Measurements from ENCODE around the gene MROH2A. TPM values are rescaled to one million over a fixed set of nuclear protein-coding genes. Genes with fewer than 3 reads are reported as not detected.

MROH2A gene
- total RNA-seq, 1 donor from 2014 or later, result not detected

- Mint-ChIP-seq H3K9me3 (ENCODE audit: low read depth) (peaks cover 5% of the 10 kb centered on the region), H3K4me3 (ENCODE audit: unreplicated experiment) (no peak overlapping the region), H3K4me1 (ENCODE audit: low read depth) (peaks cover 4% of the 10 kb centered on the region), H3K27ac (ENCODE audit: unreplicated experiment) (no peak overlapping the region), H3K27me3 (ENCODE audit: low read depth) (peaks cover 11% of the 10 kb centered on the region), H3K36me3 (ENCODE audit: low read depth) (peaks cover 2% of the 10 kb centered on the region)
- no peak for DNase-seq (ENCODE audit: low spot score)
- TF ChIP-seq CTCF (IDR thresholded peaks at IDR 0.05), result no peak
Observed at GRCh38 chr2:233798335-233799086, 20.4 kb downstream of the MROH2A start.

- Mint-ChIP-seq H3K27ac (ENCODE audit: unreplicated experiment) (no peak overlapping the region), H3K9me3 (ENCODE audit: low read depth) (peaks cover 5% of the 10 kb centered on the region), H3K27me3 (ENCODE audit: low read depth) (peaks cover 12% of the 10 kb centered on the region), H3K4me1 (ENCODE audit: low read depth) (peaks cover 4% of the 10 kb centered on the region), H3K4me3 (ENCODE audit: unreplicated experiment) (no peak overlapping the region), H3K36me3 (ENCODE audit: low read depth) (peaks cover 2% of the 10 kb centered on the region)
- no peak for DNase-seq (ENCODE audit: low spot score)
- no peak for TF ChIP-seq CTCF (IDR thresholded peaks at IDR 0.05)
Observed at GRCh38 chr2:233799087-233799665, 21.0 kb downstream of the MROH2A start.

DNA sequence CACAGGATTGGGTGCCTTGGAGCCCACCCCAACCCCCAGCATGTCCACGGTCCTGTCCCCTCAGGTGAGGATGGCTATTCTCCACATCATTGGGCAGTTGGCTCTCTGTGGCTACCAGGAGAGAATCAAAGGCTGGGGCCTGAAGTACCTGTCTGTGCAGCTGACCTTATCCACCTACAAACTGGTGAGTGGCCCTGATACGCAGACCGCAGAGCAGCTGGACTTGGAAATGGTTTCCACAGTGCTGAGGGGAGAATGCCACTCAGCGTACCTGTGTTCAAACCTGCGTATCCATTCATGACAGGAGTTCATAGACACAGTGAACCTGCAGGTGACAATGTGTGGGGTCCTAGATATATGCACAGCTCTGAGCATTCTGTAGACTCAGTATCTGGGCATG, 21.6 kb downstream of the MROH2A start:
- H3K4me3 Mint-ChIP-seq (ENCODE audit: unreplicated experiment), result no peak overlapping the region
- H3K27ac Mint-ChIP-seq (ENCODE audit: unreplicated experiment), result no peak overlapping the region
- peaks cover 4% of the 10 kb centered on the region for H3K4me1 Mint-ChIP-seq (ENCODE audit: low read depth)
- no peak for TF ChIP-seq CTCF (IDR thresholded peaks at IDR 0.05)
- peaks cover 5% of the 10 kb centered on the region for H3K9me3 Mint-ChIP-seq (ENCODE audit: low read depth)
- H3K27me3 Mint-ChIP-seq (ENCODE audit: low read depth), result peaks cover 17% of the 10 kb centered on the region
- DNase-seq (ENCODE audit: low spot score), result no peak
- H3K36me3 Mint-ChIP-seq (ENCODE audit: low read depth), result peaks cover 2% of the 10 kb centered on the region

GRCh38 chr2:233800208-233800607, 22.1 kb downstream of the MROH2A start:
- Mint-ChIP-seq H3K36me3 (ENCODE audit: low read depth) (peaks cover 2% of the 10 kb centered on the region), H3K4me1 (ENCODE audit: low read depth) (peaks cover 4% of the 10 kb centered on the region), H3K27ac (ENCODE audit: unreplicated experiment) (no peak overlapping the region), H3K27me3 (ENCODE audit: low read depth) (peaks cover 21% of the 10 kb centered on the region), H3K4me3 (ENCODE audit: unreplicated experiment) (no peak overlapping the region), H3K9me3 (ENCODE audit: low read depth) (peaks cover 5% of the 10 kb centered on the region)
- no peak for DNase-seq (ENCODE audit: low spot score)
- TF ChIP-seq CTCF (IDR thresholded peaks at IDR 0.05), result no peak

GRCh38 chr2:233801357-233802131, 23.4 kb downstream of the MROH2A start:
- Mint-ChIP-seq H3K27me3 (ENCODE audit: low read depth) (peaks cover 25% of the 10 kb centered on the region), H3K4me1 (ENCODE audit: low read depth) (peaks cover 4% of the 10 kb centered on the region), H3K9me3 (ENCODE audit: low read depth) (peaks cover 5% of the 10 kb centered on the region), H3K4me3 (ENCODE audit: unreplicated experiment) (no peak overlapping the region), H3K27ac (ENCODE audit: unreplicated experiment) (no peak overlapping the region), H3K36me3 (ENCODE audit: low read depth) (peaks cover 2% of the 10 kb centered on the region)
- no peak for TF ChIP-seq CTCF (IDR thresholded peaks at IDR 0.05)
- DNase-seq (ENCODE audit: low spot score), result no peak
